Activated T-helper 17 cell treated with anti-CD3 and anti-CD28 coated beads, Interleukin-2, amount 50 U/mL, for 72 hours (primary cell): ENCODE results near the gene MPPED2. TPM values are rescaled to one million over a fixed set of nuclear protein-coding genes. Genes with fewer than 3 reads are reported as not detected.

ENCODE experiments used
- ATAC-seq: fragments of 150-1000 bp; cut with Tn5 transposase; replicated peaks from 2 replicates; pipeline ENCODE4 v1.10.0; 2021; ENCODE audit warnings: mild to moderate bottlenecking, moderate library complexity
- H3K27ac Mint-ChIP-seq: one replicate; pipeline ENCODE4 v1.8.0; 2022; ENCODE audit warnings: mixed read lengths
- H3K27me3 Mint-ChIP-seq: one replicate; pipeline ENCODE4 v1.8.0; 2022; ENCODE audit warnings: mixed read lengths
- H3K36me3 Mint-ChIP-seq: one replicate; pipeline ENCODE4 v1.8.0; 2022; ENCODE audit warnings: low read depth, mild to moderate bottlenecking, mixed read lengths
- H3K4me1 Mint-ChIP-seq: one replicate; pipeline ENCODE4 v1.8.0; 2022; ENCODE audit warnings: mixed read lengths
- H3K4me3 Mint-ChIP-seq: one replicate; pipeline ENCODE4 v1.8.0; 2022; ENCODE audit warnings: mild to moderate bottlenecking, mixed read lengths
- H3K9me3 Mint-ChIP-seq: one replicate; pipeline ENCODE4 v1.8.0; 2022; ENCODE audit warnings: mixed read lengths
- total RNA-seq, 2 donors: library from RNA; stranded (reverse); gene quantifications; one replicate each; pipeline ENCODE4 v1.2.3, GENCODE V29; 2022

The MPPED2 gene
- total RNA-seq, 2 donors from 2014 or later: not detected

- peaks cover 44% of the 10 kb centered on the region for H3K27me3 Mint-ChIP-seq
- no peak overlapping the region for H3K27ac Mint-ChIP-seq
- H3K9me3 Mint-ChIP-seq: no peaks in the 10 kb centered on the region
- H3K36me3 Mint-ChIP-seq: peaks cover 5% of the 10 kb centered on the region
- H3K4me3 Mint-ChIP-seq: no peak overlapping the region
- ATAC-seq: no peak
- H3K4me1 Mint-ChIP-seq: no peaks in the 10 kb centered on the region
Measured at GRCh38 chr11:30585125-30585891, 845 bp downstream of the MPPED2 start.

GRCh38 chr11:30583476-30584280, 2.5 kb downstream of the MPPED2 start:
- no peak for ATAC-seq
- H3K9me3 Mint-ChIP-seq: no peaks in the 10 kb centered on the region
- H3K4me1 Mint-ChIP-seq: no peaks in the 10 kb centered on the region
- no peak overlapping the region for H3K4me3 Mint-ChIP-seq
- no peak overlapping the region for H3K27ac Mint-ChIP-seq
- peaks cover 5% of the 10 kb centered on the region for H3K36me3 Mint-ChIP-seq
- peaks cover 41% of the 10 kb centered on the region for H3K27me3 Mint-ChIP-seq

GRCh38 chr11:30582726-30583125, 3.4 kb downstream of the MPPED2 start:
- Mint-ChIP-seq H3K27ac (no peak overlapping the region), H3K27me3 (peaks cover 41% of the 10 kb centered on the region), H3K36me3 (peaks cover 5% of the 10 kb centered on the region), H3K9me3 (no peaks in the 10 kb centered on the region), H3K4me1 (no peaks in the 10 kb centered on the region), H3K4me3 (no peak overlapping the region)
- no peak for ATAC-seq

- Mint-ChIP-seq H3K9me3 (no peaks in the 10 kb centered on the region), H3K27ac (no peak overlapping the region), H3K4me1 (no peaks in the 10 kb centered on the region), H3K36me3 (peaks cover under 1% of the 10 kb centered on the region), H3K4me3 (no peak overlapping the region), H3K27me3 (peaks cover 33% of the 10 kb centered on the region)
- no peak for ATAC-seq
Measured at GRCh38 chr11:30581675-30582074, 4.5 kb downstream of the MPPED2 start.

- Mint-ChIP-seq H3K36me3 (no peaks in the 10 kb centered on the region), H3K27ac (no peak overlapping the region), H3K4me3 (no peak overlapping the region), H3K9me3 (no peaks in the 10 kb centered on the region), H3K4me1 (no peaks in the 10 kb centered on the region), H3K27me3 (peaks cover 37% of the 10 kb centered on the region)
- no peak for ATAC-seq
Measured at GRCh38 chr11:30580573-30580972, 5.6 kb downstream of the MPPED2 start.

- no peak for ATAC-seq
- Mint-ChIP-seq H3K4me1 (no peaks in the 10 kb centered on the region), H3K4me3 (no peak overlapping the region), H3K9me3 (no peaks in the 10 kb centered on the region), H3K27ac (no peak overlapping the region), H3K27me3 (peaks cover 34% of the 10 kb centered on the region), H3K36me3 (no peaks in the 10 kb centered on the region)
Measured at GRCh38 chr11:30579415-30580175, 6.6 kb downstream of the MPPED2 start.

GRCh38 chr11:30578406-30578805, 7.7 kb downstream of the MPPED2 start:
- Mint-ChIP-seq H3K27me3 (peaks cover 24% of the 10 kb centered on the region), H3K4me3 (no peak overlapping the region), H3K4me1 (no peaks in the 10 kb centered on the region), H3K36me3 (no peaks in the 10 kb centered on the region), H3K9me3 (no peaks in the 10 kb centered on the region), H3K27ac (no peak overlapping the region)
- ATAC-seq: no peak

- Mint-ChIP-seq H3K9me3 (no peaks in the 10 kb centered on the region), H3K36me3 (no peaks in the 10 kb centered on the region), H3K4me3 (no peak overlapping the region), H3K4me1 (no peaks in the 10 kb centered on the region), H3K27ac (no peak overlapping the region), H3K27me3 (peaks cover 10% of the 10 kb centered on the region)
- no peak for ATAC-seq
Measured at GRCh38 chr11:30573951-30574350, 12.2 kb downstream of the MPPED2 start.

GRCh38 chr11:30568931-30569330, 17.2 kb downstream of the MPPED2 start:
- Mint-ChIP-seq H3K36me3 (no peaks in the 10 kb centered on the region), H3K4me1 (no peaks in the 10 kb centered on the region), H3K27ac (no peak overlapping the region), H3K27me3 (peaks cover 7% of the 10 kb centered on the region), H3K4me3 (no peak overlapping the region), H3K9me3 (no peaks in the 10 kb centered on the region)
- no peak for ATAC-seq

GRCh38 chr11:30567644-30568043, 18.5 kb downstream of the MPPED2 start:
- H3K4me1 Mint-ChIP-seq: no peaks in the 10 kb centered on the region
- H3K27ac Mint-ChIP-seq: no peak overlapping the region
- peaks cover 8% of the 10 kb centered on the region for H3K27me3 Mint-ChIP-seq
- no peak overlapping the region for H3K4me3 Mint-ChIP-seq
- H3K36me3 Mint-ChIP-seq: no peaks in the 10 kb centered on the region
- H3K9me3 Mint-ChIP-seq: no peaks in the 10 kb centered on the region
- ATAC-seq: no peak

- no peak for ATAC-seq
- H3K4me3 Mint-ChIP-seq: no peak overlapping the region
- H3K4me1 Mint-ChIP-seq: no peaks in the 10 kb centered on the region
- H3K9me3 Mint-ChIP-seq: no peaks in the 10 kb centered on the region
- no peak overlapping the region for H3K27ac Mint-ChIP-seq
- peaks cover 8% of the 10 kb centered on the region for H3K27me3 Mint-ChIP-seq
- no peaks in the 10 kb centered on the region for H3K36me3 Mint-ChIP-seq
Measured at GRCh38 chr11:30567120-30567519, 19.0 kb downstream of the MPPED2 start.

GRCh38 chr11:30566482-30566881, 19.7 kb downstream of the MPPED2 start:
- ATAC-seq: no peak
- H3K9me3 Mint-ChIP-seq: no peaks in the 10 kb centered on the region
- H3K4me1 Mint-ChIP-seq: no peaks in the 10 kb centered on the region
- H3K27me3 Mint-ChIP-seq: peaks cover 8% of the 10 kb centered on the region
- H3K36me3 Mint-ChIP-seq: no peaks in the 10 kb centered on the region
- H3K4me3 Mint-ChIP-seq: no peak overlapping the region
- no peak overlapping the region for H3K27ac Mint-ChIP-seq

GRCh38 chr11:30565027-30565426, 21.1 kb downstream of the MPPED2 start:
- H3K36me3 Mint-ChIP-seq: no peaks in the 10 kb centered on the region

GRCh38 chr11:30561691-30562415, 24.3 kb downstream of the MPPED2 start:
- Mint-ChIP-seq H3K4me3 (no peak overlapping the region), H3K27me3 (peaks cover 3% of the 10 kb centered on the region), H3K27ac (no peak overlapping the region), H3K9me3 (no peaks in the 10 kb centered on the region), H3K4me1 (no peaks in the 10 kb centered on the region), H3K36me3 (no peaks in the 10 kb centered on the region)
- ATAC-seq: no peak

More at GRCh38 chr11:30565027-30565426, 21.1 kb downstream of the MPPED2 start:
- no peak overlapping the region for H3K4me3 Mint-ChIP-seq
- no peak for ATAC-seq
- H3K27me3 Mint-ChIP-seq: peaks cover 7% of the 10 kb centered on the region
- no peaks in the 10 kb centered on the region for H3K9me3 Mint-ChIP-seq
- no peak overlapping the region for H3K27ac Mint-ChIP-seq
- no peaks in the 10 kb centered on the region for H3K4me1 Mint-ChIP-seq
